Hematopoietic multipotent progenitor cell treated with erythropoietin and hydrocortisone succinate and interleukin-3 and kit ligand, for 4 days (in vitro differentiated cells): ENCODE measurements around the gene MFN1.

ENCODE experiments used
- DNase-seq: peaks from one replicate; pipeline ENCODE4 v3.0.0-alpha.2; 2015

MFN1 gene

DNA sequence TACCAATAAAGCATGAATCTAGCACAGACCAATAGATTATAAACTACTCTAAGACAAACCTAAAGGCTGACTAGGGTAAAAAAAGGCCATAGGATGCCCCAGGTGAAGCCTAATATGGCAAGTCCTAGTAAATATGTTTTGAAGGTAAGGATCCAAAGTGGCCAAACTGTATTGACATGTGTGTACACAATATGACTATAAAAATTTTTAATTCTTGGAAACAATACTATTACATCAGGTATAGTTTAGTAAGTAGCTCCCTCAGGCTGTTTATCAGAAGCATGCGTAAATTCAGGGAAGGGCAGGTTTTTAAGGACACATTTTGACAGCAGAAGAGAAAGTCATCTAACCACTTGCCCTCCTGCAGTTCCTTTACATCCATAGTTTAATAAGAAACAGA lies 84.9 kb downstream of the MFN1 start:
- DNase-seq = no peak

- peak; percentile 89 for DNase-seq
These were observed 89.0 kb downstream of the MFN1 start for GRCh38 chr3:179436517-179436916.

GRCh38 chr3:179438841-179439240 lies 91.3 kb downstream of the MFN1 start:
- peak; percentile 51 for DNase-seq
